ENCODE data around the gene PFDN1.

The PFDN1 gene

DNA sequence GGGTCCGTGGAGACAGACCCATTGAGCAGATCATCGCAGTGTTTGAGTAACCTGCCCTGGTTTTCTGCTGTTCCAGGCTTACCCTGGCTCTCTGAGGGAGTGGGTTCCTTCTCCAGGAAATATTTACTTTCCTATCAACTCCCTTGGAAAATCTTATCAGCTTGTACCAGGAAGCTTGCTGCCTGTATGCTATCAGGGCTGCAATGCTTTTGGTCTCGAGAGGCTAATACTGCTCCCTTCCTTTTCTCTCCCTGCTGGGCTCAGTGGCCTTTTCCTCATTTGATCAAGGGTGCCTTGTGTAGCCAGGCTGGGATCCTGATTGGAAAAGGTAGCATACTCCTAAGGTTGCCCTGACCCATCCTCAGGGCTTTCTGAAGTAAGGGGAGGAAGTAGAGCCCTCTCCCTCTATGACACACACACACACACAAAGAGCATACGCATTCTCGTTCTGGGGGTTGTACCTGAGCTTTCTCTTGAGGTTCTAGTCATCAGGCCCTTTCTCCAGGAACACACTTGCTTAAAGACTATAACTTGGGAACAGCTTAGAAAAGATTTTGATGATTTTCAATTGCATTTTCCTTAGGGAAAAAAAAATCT lies 86.3 kb downstream of the PFDN1 start:
- TF ChIP-seq, protein P1, sequence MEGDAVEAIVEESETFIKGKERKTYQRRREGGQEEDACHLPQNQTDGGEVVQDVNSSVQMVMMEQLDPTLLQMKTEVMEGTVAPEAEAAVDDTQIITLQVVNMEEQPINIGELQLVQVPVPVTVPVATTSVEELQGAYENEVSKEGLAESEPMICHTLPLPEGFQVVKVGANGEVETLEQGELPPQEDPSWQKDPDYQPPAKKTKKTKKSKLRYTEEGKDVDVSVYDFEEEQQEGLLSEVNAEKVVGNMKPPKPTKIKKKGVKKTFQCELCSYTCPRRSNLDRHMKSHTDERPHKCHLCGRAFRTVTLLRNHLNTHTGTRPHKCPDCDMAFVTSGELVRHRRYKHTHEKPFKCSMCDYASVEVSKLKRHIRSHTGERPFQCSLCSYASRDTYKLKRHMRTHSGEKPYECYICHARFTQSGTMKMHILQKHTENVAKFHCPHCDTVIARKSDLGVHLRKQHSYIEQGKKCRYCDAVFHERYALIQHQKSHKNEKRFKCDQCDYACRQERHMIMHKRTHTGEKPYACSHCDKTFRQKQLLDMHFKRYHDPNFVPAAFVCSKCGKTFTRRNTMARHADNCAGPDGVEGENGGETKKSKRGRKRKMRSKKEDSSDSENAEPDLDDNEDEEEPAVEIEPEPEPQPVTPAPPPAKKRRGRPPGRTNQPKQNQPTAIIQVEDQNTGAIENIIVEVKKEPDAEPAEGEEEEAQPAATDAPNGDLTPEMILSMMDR (IDR thresholded peaks at IDR 0.05; ENCODE audit: low read length) = no peak
- TF ChIP-seq EZH2 (IDR thresholded peaks at IDR 0.05; ENCODE audit: borderline replicate concordance, low read length) = no peak
- H3K27me3 ChIP-seq (ENCODE audit: insufficient read depth, low read length) = no peaks in the 10 kb centered on the region
- H3K27ac ChIP-seq (ENCODE audit: low read depth, low read length, poor library complexity, severe bottlenecking) = no peak overlapping the region
- H3K9ac ChIP-seq (ENCODE audit: low read length) = no peak overlapping the region
- H3F3A ChIP-seq (ENCODE audit: insufficient read depth, low read length) = no peaks in the 10 kb centered on the region
- H3K9me2 ChIP-seq (ENCODE audit: low read depth, low read length) = no peaks in the 10 kb centered on the region
- H4K20me1 ChIP-seq (ENCODE audit: insufficient read depth, low read length) = no peaks in the 10 kb centered on the region
- no peaks in the 10 kb centered on the region; the same call in 1 of the 2 replicates for H3K36me3 ChIP-seq (ENCODE audit: insufficient read depth, low read length)
- no peak overlapping the region for H3K4me3 ChIP-seq (ENCODE audit: low read depth, low read length, poor library complexity, severe bottlenecking)
- H3K79me2 ChIP-seq (ENCODE audit: insufficient read depth, low read length) = no peaks in the 10 kb centered on the region
- no peaks in the 10 kb centered on the region for H3K4me1 ChIP-seq (ENCODE audit: insufficient read depth, low read length, severe bottlenecking)
- H3K4me2 ChIP-seq (ENCODE audit: low read length) = no peak overlapping the region
- H3K9me3 ChIP-seq (ENCODE audit: low read length) = no peaks in the 10 kb centered on the region
- no peak overlapping the region for H2AFZ ChIP-seq (ENCODE audit: low read length)

DNA sequence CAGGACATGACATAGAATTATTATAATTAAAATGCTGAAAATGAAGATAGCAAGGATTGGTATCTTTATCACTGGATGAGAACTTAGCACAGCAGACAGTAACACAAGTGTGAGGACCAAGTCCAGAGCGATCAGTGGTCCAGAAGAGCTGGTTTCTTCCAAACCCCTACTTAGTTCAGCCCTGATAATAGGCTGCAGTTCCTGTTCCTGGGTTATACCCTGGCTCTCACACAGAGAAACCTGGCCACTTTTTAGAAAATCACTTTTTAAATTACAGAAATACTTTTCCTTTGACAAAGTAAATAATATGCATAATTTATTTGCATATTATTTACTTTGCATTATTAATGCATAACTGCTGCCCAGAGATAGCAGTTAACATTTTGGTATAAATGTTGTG lies 87.6 kb downstream of the PFDN1 start:
- TF ChIP-seq, protein P1 (IDR thresholded peaks at IDR 0.05; ENCODE audit: low read length) = no peak
- no peak for TF ChIP-seq EZH2 (IDR thresholded peaks at IDR 0.05; ENCODE audit: borderline replicate concordance, low read length)
- no peaks in the 10 kb centered on the region for H3F3A ChIP-seq (ENCODE audit: insufficient read depth, low read length)
- H3K4me1 ChIP-seq (ENCODE audit: insufficient read depth, low read length, severe bottlenecking) = no peaks in the 10 kb centered on the region
- H3K79me2 ChIP-seq (ENCODE audit: insufficient read depth, low read length) = no peaks in the 10 kb centered on the region
- no peak overlapping the region for H2AFZ ChIP-seq (ENCODE audit: low read length)
- no peaks in the 10 kb centered on the region for H3K27me3 ChIP-seq (ENCODE audit: insufficient read depth, low read length)
- no peak overlapping the region for H3K4me3 ChIP-seq (ENCODE audit: low read depth, low read length, poor library complexity, severe bottlenecking)
- no peak overlapping the region for H3K9ac ChIP-seq (ENCODE audit: low read length)
- H4K20me1 ChIP-seq (ENCODE audit: insufficient read depth, low read length) = no peaks in the 10 kb centered on the region
- H3K9me3 ChIP-seq (ENCODE audit: low read length) = no peaks in the 10 kb centered on the region
- H3K36me3 ChIP-seq (ENCODE audit: insufficient read depth, low read length) = no peaks in the 10 kb centered on the region; the same call in 1 of the 2 replicates
- no peak overlapping the region for H3K27ac ChIP-seq (ENCODE audit: low read depth, low read length, poor library complexity, severe bottlenecking)
- H3K9me2 ChIP-seq (ENCODE audit: low read depth, low read length) = no peaks in the 10 kb centered on the region
- no peak overlapping the region for H3K4me2 ChIP-seq (ENCODE audit: low read length)

GRCh38 chr5:140214831-140215230 lies 88.1 kb downstream of the PFDN1 start:
- H3F3A ChIP-seq (ENCODE audit: insufficient read depth, low read length) = no peaks in the 10 kb centered on the region
- H3K9me2 ChIP-seq (ENCODE audit: low read depth, low read length) = no peaks in the 10 kb centered on the region
- no peaks in the 10 kb centered on the region for H3K27me3 ChIP-seq (ENCODE audit: insufficient read depth, low read length)
- no peaks in the 10 kb centered on the region for H3K79me2 ChIP-seq (ENCODE audit: insufficient read depth, low read length)
- H3K9ac ChIP-seq (ENCODE audit: low read length) = no peak overlapping the region
- no peak overlapping the region for H2AFZ ChIP-seq (ENCODE audit: low read length)
- H3K9me3 ChIP-seq (ENCODE audit: low read length) = no peaks in the 10 kb centered on the region
- TF ChIP-seq EZH2 (IDR thresholded peaks at IDR 0.05; ENCODE audit: borderline replicate concordance, low read length) = no peak
- TF ChIP-seq, protein P1 (IDR thresholded peaks at IDR 0.05; ENCODE audit: low read length) = no peak
- no peaks in the 10 kb centered on the region; the same call in 1 of the 2 replicates for H3K36me3 ChIP-seq (ENCODE audit: insufficient read depth, low read length)
- no peaks in the 10 kb centered on the region for H4K20me1 ChIP-seq (ENCODE audit: insufficient read depth, low read length)
- no peak overlapping the region for H3K4me3 ChIP-seq (ENCODE audit: low read depth, low read length, poor library complexity, severe bottlenecking)
- no peak overlapping the region for H3K4me2 ChIP-seq (ENCODE audit: low read length)
- no peak overlapping the region for H3K27ac ChIP-seq (ENCODE audit: low read depth, low read length, poor library complexity, severe bottlenecking)
- H3K4me1 ChIP-seq (ENCODE audit: insufficient read depth, low read length, severe bottlenecking) = no peaks in the 10 kb centered on the region
